Right cardiac atrium (tissue), 5 donors: ENCODE data around the gene SCO2. TPM values are rescaled to one million over a fixed set of nuclear protein-coding genes. Genes with fewer than 3 reads are reported as not detected.
"Not testable (repeated sequence)": the region's sequence is repeated elsewhere in the genome, so short reads cannot be mapped to it uniquely, and the experiment has no call there.

Experiments
- ATAC-seq, 2 donors: fragments of 200-7000 bp; cut with Tn5 transposase; one replicate each; pipeline versions ENCODE4 v1.8.0 to v1.9.1; 2020; ENCODE audit warnings: moderate library complexity in 2 of 2, mild to moderate bottlenecking in 1 of 2
- DNase-seq, 3 donors: peaks; one replicate each; pipeline ENCODE4 v3.0.0-alpha.2; 2020
- H3K27ac ChIP-seq: one replicate; pipeline ENCODE4 v1.5.1; 2013; ENCODE audit warnings: mild to moderate bottlenecking, low read length, control low read depth, moderate library complexity
- H3K27me3 ChIP-seq: one replicate; pipeline ENCODE4 v1.6.1; 2013; ENCODE audit not compliant: control insufficient read depth, insufficient read depth
- H3K4me1 ChIP-seq: one replicate; pipeline ENCODE4 v1.6.1; 2013; ENCODE audit warnings: low read length; ENCODE audit not compliant: control insufficient read depth, insufficient read depth
- H3K4me3 ChIP-seq: one replicate; pipeline ENCODE4 v1.5.1; 2013; ENCODE audit warnings: low read length, control low read depth
- H3K9me3 ChIP-seq: one replicate; pipeline ENCODE4 v1.6.1; 2013; ENCODE audit warnings: low read length; ENCODE audit not compliant: control insufficient read depth
- WGBS: extraction: QIAGEN DNeasy Blood & Tissue Kit; methylation state at CpG from one replicate; pipeline ENCODE4 v1.1.7; 2013; 5-methylcytosine and 5-hydroxymethylcytosine counted together
- intact Hi-C, 4 donors: fragments of 100-400 bp; cut with DNase I; formaldehyde crosslinking; loops; one replicate each; pipeline versions ENCODE4 v1.11.0 to v1.14.0; 2022 to 2023
- polyA plus RNA-seq: library from polyadenylated mRNA; stranded (reverse); fragments of 200-250 nt; gene quantifications from one replicate; pipeline ENCODE4 v1.2.3, GENCODE V29; 2013
- total RNA-seq, 4 donors: library from RNA; stranded (reverse); fragmentation: NEBNext Ultra II Directional; extraction: Animal tissue kit (Norgen Biotek cat#: 25700); gene quantifications; one replicate each; pipeline ENCODE4 v1.2.1, GENCODE V29; 2021
- donor health status: healthy with polysubstance abuse.
- donor health status: DM: no; HTN: yes; CAD: no.
- donor health status: DM: no; HTN: no; CAD: no.
- donor health status: DM: no; HTN: yes; CAD: no; lungs with severe emphysema.
- donor health status: DM: yes; HTN: yes; CAD: no.

The SCO2 gene
- total and polyA plus RNA-seq, 5 donors = 1.4 to 2.2 TPM; not detected in 3

DNA sequence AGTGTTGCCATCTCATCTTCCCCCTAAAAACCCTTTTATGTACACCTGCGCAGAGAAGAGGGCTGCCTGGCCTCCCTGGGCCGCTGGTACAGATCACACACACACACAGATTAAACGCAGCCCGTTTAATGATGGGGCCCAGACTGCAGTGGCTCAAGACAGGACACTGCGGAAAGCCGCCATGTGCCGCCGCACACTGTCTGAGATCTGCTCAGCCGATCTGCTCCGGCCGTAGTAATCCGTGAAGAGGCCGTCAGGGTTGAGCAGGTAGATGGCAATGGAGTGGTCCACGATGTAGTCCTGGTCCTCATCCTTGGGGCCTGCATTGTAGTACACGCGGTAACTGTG, 2.0 kb downstream of the SCO2 start:
- intact Hi-C loops = no loop called here

DNA sequence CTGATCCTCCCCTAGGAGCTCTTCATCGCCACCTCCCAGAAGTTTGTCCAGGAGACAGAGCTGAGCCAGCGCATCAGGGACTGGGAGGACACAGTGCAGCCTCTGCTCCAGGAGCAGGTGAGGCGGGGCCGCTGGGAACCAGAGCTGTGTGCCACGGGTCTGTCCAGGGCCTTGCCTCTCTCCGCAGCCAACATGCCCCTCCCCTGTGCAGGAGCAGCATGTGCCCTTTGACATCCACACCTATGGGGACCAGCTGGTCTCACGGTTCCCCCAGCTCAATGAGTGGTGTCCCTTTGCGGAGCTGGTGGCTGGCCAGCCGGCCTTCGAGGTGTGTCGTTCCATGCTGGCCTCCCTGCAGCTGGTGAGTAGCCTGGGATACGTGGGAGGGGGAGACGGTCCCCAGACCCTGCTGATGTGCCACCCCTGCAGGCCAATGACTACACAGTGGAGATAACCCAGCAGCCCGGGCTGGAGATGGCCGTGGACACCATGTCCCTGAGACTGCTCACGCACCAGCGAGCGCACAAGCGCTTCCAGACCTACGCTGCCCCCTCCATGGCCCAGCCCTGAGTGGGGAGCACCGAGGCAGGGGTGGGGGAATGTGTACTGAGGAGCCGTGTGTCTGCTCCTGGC, 2.5 kb downstream of the SCO2 start:
- no peak overlapping the region for H3K4me3 ChIP-seq
- H3K27me3 ChIP-seq = no peaks in the 10 kb centered on the region
- ATAC-seq (no peak), DNase-seq (peak in 2 of 3 donors; percentile 48 to 56)
- no peaks in the 10 kb centered on the region for H3K4me1 ChIP-seq
- H3K27ac ChIP-seq = no peak overlapping the region
- intact Hi-C loops = no loop called here
- 86% methylated on average over 22 of the region's 22 CpGs for WGBS
- H3K9me3 ChIP-seq = no peaks in the 10 kb centered on the region

More for the DNA sequence above, 2.0 kb downstream of the SCO2 start:
- Histone ChIP-seq H3K27me3 (no peaks in the 10 kb centered on the region), H3K27ac (no peak overlapping the region), H3K4me1 (no peaks in the 10 kb centered on the region), H3K9me3 (no peaks in the 10 kb centered on the region), H3K4me3 (no peak overlapping the region)
- WGBS = 91% methylated on average over 16 of the region's 16 CpGs
- peak in 1 of 3 donors; percentile 56 for DNase-seq
- ATAC-seq = no peak

DNA sequence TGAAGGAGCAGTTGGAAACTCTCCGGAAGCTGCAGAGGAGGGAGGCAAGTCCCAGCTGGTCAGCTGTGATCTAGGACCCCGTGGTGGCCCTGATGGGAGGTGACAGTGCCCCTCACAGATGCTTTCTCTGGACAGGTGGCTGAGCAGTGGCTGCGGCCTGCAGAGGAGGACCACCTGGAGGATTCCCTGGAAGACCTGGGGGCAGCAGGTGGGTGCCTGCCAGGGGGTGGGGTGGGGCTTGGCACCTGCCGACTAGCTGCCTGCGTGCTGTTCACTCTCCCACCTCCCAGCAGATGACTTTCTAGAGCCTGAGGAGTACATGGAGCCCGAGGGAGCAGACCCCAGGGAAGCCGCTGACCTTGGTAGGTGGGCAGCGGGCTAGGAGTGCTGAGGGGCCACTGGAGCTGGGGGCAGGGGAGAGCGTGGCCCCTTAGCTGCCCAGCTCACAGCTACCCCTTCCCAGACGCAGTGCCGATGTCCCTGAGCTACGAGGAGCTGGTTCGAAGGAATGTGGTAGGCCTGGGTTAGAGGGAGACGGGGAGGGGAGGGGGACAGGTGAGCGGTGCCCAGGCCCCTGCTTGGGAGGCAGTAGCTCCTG, 3.1 kb downstream of the SCO2 start:
- Histone ChIP-seq H3K9me3 (no peaks in the 10 kb centered on the region), H3K27ac (no peak overlapping the region), H3K27me3 (no peaks in the 10 kb centered on the region), H3K4me1 (no peaks in the 10 kb centered on the region), H3K4me3 (no peak overlapping the region)
- WGBS = 91% methylated on average over 15 of the region's 15 CpGs
- intact Hi-C loops = no loop called here
- DNase-seq = peak in 2 of 3 donors; percentile 45 to 48
- no peak for ATAC-seq

DNA sequence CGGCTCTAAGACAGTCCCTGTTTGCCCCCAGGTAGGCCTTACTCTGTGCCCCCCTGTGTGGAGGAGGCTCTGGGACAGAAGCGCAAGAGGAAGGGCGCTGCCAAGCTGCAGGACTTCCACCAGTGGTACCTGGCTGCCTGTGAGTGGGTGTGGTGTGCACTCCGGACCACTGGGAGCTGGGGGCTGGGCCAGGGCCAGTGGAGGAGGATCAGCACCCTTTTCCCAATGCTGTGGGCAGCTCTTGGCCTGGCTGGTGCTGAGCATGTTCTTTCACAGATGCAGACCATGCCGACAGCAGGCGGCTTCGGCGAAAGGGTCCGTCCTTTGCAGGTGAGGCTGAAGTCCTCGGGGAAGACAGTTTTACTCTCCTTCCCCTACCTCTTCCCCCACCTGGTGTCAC, 3.7 kb downstream of the SCO2 start:
- peak in 2 of 3 donors; percentile 32 to 54 for DNase-seq
- intact Hi-C loops = no loop called here
- no peak for ATAC-seq

DNA sequence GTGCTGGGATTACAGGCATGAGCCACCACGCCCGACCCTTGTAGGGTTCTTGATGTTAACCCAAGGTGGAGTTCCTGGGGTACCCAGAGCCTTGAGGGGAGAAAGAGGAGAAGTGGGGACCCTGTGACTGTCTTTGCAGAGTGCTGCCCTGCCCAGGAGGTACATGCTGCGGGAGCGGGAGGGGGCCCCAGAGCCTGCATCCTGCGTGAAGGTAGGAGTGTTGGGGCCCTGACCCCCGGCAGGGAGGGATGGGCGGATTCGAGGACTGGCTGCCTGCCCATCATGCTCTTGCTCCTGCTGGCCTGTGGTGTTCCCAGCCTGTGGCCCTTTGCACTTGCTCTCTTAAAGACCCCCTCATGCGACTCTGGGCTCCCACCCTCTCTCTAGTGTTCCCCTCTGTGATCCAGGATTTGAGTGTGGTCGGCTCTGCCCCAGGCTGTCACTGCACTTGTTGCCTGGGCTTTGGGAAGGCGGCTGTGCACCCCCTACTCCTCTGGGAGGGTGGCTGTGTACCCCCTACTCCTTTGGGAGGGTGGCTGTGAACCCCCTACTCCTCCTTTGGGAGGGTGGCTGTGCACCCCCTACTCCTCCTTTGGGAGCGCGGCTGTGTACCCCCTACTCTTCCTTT, 4.5 kb downstream of the SCO2 start:
- Histone ChIP-seq H3K9me3 (no peaks in the 10 kb centered on the region), H3K27ac (no peak overlapping the region), H3K27me3 (no peaks in the 10 kb centered on the region), H3K4me3 (no peak overlapping the region), H3K4me1 (no peaks in the 10 kb centered on the region)
- peak in 2 of 3 donors; percentile 49 to 60 for DNase-seq
- intact Hi-C loops = no loop called here
- 92% methylated on average over 13 of the region's 13 CpGs for WGBS
- no peak for ATAC-seq

More for the DNA sequence above, 3.7 kb downstream of the SCO2 start:
- Histone ChIP-seq H3K4me1 (no peaks in the 10 kb centered on the region), H3K27ac (no peak overlapping the region), H3K9me3 (no peaks in the 10 kb centered on the region), H3K27me3 (no peaks in the 10 kb centered on the region), H3K4me3 (no peak overlapping the region)
- 93% methylated on average over 10 of the region's 10 CpGs for WGBS

DNA sequence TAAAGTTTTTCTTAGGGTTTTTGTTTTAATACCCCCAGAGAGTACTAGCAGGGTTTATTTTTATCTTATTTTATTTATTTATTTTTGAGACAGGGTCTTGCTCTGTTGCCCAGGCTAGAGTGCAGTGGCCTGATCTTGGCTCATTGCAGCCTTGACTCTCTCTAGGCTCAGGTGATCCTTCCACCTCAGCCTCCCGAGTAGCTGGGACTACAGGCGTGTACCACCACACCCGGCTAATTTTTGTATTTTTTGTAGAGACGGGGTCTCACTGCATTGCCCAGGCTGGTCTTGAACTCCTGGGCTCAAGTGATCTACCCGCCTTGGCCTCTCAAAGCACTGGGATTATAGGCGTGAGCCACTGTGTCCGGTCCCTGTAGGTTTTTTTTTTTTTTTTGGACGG, 5.2 kb downstream of the SCO2 start:
- H3K27me3 ChIP-seq, DNase-seq, H3K9me3 ChIP-seq, H3K4me1 ChIP-seq, intact Hi-C loops, H3K4me3 ChIP-seq, H3K27ac ChIP-seq, ATAC-seq: not testable (repeated sequence)
- WGBS = 98% methylated on average over 8 of the region's 8 CpGs

DNA sequence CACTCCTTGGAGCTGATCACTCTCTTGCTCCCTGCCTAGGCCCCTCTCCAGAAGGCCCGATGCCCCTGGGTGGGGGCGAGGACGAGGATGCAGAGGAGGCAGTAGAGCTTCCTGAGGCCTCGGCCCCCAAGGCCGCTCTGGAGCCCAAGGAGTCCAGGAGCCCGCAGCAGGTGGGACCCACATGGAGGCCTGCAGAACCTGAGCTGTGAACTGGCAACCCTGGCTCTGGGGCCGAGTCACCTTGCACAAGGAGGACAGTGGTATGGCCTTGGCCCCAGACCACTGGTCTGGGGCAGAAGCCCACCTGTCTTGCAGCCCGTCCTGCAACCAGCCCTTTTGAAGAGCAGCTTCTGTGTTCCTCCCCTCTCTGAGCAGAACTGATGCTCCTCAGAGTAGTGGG, 6.2 kb downstream of the SCO2 start:
- ATAC-seq = no peak
- no peaks in the 10 kb centered on the region for H3K4me1 ChIP-seq
- no peaks in the 10 kb centered on the region for H3K27me3 ChIP-seq
- H3K4me3 ChIP-seq = no peak overlapping the region
- H3K9me3 ChIP-seq = no peaks in the 10 kb centered on the region
- no peak overlapping the region for H3K27ac ChIP-seq
- WGBS = 94% methylated on average over 8 of the region's 8 CpGs
- DNase-seq = peak in 2 of 3 donors; percentile 30 to 50
- intact Hi-C loops = no loop called here

DNA sequence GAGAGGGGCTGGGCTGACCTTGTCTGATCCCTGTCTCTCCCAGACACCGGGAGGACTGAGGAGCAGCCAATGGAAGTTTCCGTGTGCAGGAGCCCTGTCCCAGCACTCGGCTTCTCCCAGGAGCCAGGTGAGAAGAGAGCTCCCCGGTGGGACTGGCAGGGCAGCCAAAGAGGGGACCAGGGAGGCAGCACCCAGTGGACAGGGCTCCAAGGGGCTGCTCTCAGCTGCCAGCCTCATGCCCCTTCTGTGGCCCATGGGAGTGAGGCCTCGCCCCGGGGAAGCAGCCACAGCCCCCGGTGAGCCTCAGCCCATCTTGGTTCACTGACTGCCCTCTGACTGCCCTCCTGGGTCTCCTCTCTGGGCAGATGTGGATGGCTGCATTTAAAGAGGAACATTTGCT, 6.8 kb downstream of the SCO2 start:
- ATAC-seq (no peak), DNase-seq (peak in 2 of 3 donors; percentile 9 to 47)
- Histone ChIP-seq H3K4me3 (no peak overlapping the region), H3K27me3 (no peaks in the 10 kb centered on the region), H3K27ac (no peak overlapping the region), H3K9me3 (no peaks in the 10 kb centered on the region), H3K4me1 (no peaks in the 10 kb centered on the region)
- WGBS = 94% methylated on average over 7 of the region's 7 CpGs
- intact Hi-C loops = no loop called here

DNA sequence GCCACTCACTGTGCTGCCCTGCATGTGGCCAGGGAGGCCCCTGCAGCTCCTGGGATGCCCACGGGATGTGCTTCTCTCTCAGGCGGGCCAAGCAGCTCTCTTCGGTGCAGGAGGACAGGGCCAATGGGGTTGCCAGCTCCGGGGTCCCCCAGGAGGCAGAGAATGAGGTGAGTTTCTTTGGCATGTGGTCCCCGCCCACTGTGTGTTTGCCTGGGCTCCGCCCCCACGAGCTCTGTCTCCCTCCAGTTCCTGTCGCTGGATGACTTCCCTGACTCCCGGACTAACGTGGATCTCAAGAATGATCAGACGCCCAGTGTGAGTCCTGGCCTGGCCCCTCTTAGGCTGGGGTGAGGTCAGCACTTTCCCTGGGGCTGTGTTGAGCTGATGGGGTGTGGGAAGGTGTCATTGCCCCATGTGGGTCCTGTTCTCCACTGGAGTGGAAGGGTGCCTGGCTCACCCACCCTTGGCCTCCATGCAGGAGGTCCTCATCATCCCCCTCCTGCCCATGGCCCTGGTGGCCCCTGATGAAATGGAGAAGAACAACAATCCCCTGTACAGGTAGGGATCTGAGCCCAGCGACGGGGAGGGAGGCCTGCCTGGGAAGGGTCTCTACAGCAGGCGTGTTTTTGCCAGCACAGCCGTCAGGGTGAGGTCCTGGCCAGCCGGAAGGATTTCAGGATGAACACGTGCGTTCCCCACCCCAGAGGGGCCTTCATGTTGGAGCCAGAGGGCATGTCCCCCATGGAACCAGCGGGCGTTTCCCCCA, 7.7 kb downstream of the SCO2 start:
- Histone ChIP-seq H3K9me3 (no peaks in the 10 kb centered on the region), H3K27ac (no peak overlapping the region), H3K27me3 (no peaks in the 10 kb centered on the region), H3K4me1 (no peaks in the 10 kb centered on the region), H3K4me3 (no peak overlapping the region)
- ATAC-seq = no peak
- DNase-seq = peak in 2 of 3 donors; percentile 36 to 44
- intact Hi-C loops = no loop called here
- WGBS = 82% methylated on average over 20 of the region's 20 CpGs

DNA sequence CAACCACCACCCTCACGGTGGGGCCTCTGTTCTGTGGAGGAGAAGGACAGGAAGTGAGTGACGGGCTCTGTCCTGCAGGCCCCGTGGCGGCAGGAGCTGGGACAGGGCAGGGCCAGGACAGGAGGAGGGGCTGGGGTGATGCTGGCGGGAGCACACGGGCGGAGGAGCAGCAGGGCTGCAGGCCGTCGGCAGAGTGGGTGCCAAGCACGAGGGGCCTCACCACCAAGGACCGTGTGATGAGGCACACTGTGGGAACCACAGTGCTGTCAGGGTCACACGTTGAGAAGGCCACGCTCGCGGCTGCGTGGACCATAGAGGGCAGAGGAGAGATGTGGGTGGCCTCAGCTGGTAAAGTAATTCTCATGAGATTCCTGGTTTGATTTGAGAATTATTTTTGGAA, 8.5 kb downstream of the SCO2 start:
- H3K27me3 ChIP-seq = no peaks in the 10 kb centered on the region
- peak in 2 of 3 donors; percentile 26 to 47 for DNase-seq
- WGBS = 82% methylated on average over 16 of the region's 16 CpGs
- H3K27ac ChIP-seq = no peak overlapping the region
- H3K4me1 ChIP-seq = no peaks in the 10 kb centered on the region
- H3K4me3 ChIP-seq = no peak overlapping the region
- intact Hi-C loops = no loop called here
- no peaks in the 10 kb centered on the region for H3K9me3 ChIP-seq
- ATAC-seq = no peak

DNA sequence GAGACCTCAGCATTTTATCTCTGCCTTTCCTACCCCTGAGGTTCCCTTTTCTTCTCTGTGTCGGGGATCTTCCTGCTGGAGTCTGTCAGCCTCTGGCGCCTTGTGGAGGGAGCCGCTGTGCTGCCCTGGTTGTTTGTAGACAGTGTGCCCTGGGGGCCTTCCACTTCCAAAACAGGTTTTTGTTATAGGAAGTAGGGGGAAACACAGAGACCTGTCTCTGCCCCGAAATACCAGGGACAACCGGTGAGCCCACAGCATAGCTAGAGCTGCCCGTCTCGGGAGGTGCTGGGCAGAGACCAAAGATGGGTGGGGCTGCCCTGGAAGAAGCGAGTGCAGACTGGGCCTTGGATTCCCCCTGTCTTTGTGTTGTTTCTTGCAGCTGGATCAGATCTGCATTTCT, 9.3 kb downstream of the SCO2 start:
- Histone ChIP-seq H3K9me3 (no peaks in the 10 kb centered on the region), H3K27me3 (no peaks in the 10 kb centered on the region), H3K4me3 (no peak overlapping the region), H3K27ac (no peak overlapping the region), H3K4me1 (no peaks in the 10 kb centered on the region)
- intact Hi-C loops = no loop called here
- WGBS = 88% methylated on average over 8 of the region's 8 CpGs
- ATAC-seq (no peak), DNase-seq (peak in 1 of 3 donors; percentile 10)
